Testis (tissue), 3 donors: Measurements from ENCODE around the gene ITGA5. TPM values are rescaled to one million over a fixed set of nuclear protein-coding genes. Genes with fewer than 3 reads are reported as not detected.

Experiments
- DNase-seq: peaks from one replicate; pipeline ENCODE4 v3.0.0-alpha.2; 2019
- H3K27ac ChIP-seq, 2 donors: fragments of 200-600 bp; sonication (generic); one replicate each; pipeline ENCODE4 v1.5.1; 2019
- H3K27me3 ChIP-seq: fragments of 200-600 bp; sonication (generic); one replicate; pipeline ENCODE4 v1.5.1; 2019
- H3K36me3 ChIP-seq: fragments of 200-600 bp; sonication (generic); one replicate; pipeline ENCODE4 v1.5.1; 2017; ENCODE audit warnings: low read depth; ENCODE audit errors: missing control alignments
- H3K4me1 ChIP-seq: fragments of 200-600 bp; sonication (generic); one replicate; pipeline ENCODE4 v1.5.1; 2019
- H3K4me3 ChIP-seq, 2 donors: fragments of 200-600 bp; sonication (generic); one replicate each; pipeline ENCODE4 v1.5.1; 2017 to 2019
- H3K9me3 ChIP-seq: fragments of 200-600 bp; sonication (generic); one replicate; pipeline ENCODE4 v1.5.1; 2017
- CTCF ChIP-seq, 3 experiments: fragments of 450-650 bp in 2 of 3; fragments of 200-600 bp in 1 of 3; sonication (generic) in 1 of 3; IDR thresholded peaks; one replicate each; pipeline ENCODE4 v1.5.1; 2016 to 2019; ENCODE audit warnings: antibody characterized with exemption in 3 of 3, mild to moderate bottlenecking in 2 of 3, moderate library complexity in 1 of 3
- POLR2A ChIP-seq: fragments of 450-650 bp; IDR thresholded peaks from one replicate; pipeline ENCODE4 v1.6.1; 2017; ENCODE audit warnings: antibody characterized with exemption, mild to moderate bottlenecking, moderate library complexity
- WGBS, 2 donors: methylation state at CpG; one replicate each; pipeline ENCODE4 v1.1.5; 2018; 5-methylcytosine and 5-hydroxymethylcytosine counted together
- intact Hi-C: fragments of 100-400 bp; cut with DNase I; formaldehyde crosslinking; loops from one replicate; pipeline ENCODE4 v1.15.1; 2023; ENCODE audit warnings: low total_unique reads
- polyA plus RNA-seq: library from polyadenylated mRNA; stranded (reverse); fragments of 350-450 nt; fragmentation: Illumina TruSeq; extraction: RNeasy Lipid Tissue Mini Kit (QIAGEN cat#74804); gene quantifications from one replicate; pipeline ENCODE4 v1.2.3, GENCODE V29; 2014; ENCODE audit warnings: low read depth, low replicate concordance; ENCODE audit not compliant: insufficient read depth
- total RNA-seq, 2 donors: library from RNA; depleted of rRNA; stranded (reverse); fragments of >200 nt; gene quantifications; one replicate each; pipeline ENCODE4 v1.2.3, GENCODE V29; 2016

ITGA5 gene
- total and polyA plus RNA-seq, 3 donors from 2014 or later: 9.0 to 16.3 (median 10.7) TPM

GRCh38 chr12:54393207-54393609 is 25.9 kb downstream of the ITGA5 start:
- WGBS, 2 donors: 63 to 71% methylated on average over 6 of the region's 6 CpGs
- Histone ChIP-seq H3K4me3 (no peak overlapping the region), H3K9me3 (no peaks in the 10 kb centered on the region), H3K27me3 (no peaks in the 10 kb centered on the region), H3K4me1 (peaks cover 3% of the 10 kb centered on the region), H3K27ac (no peak overlapping the region), H3K36me3 (no peaks in the 10 kb centered on the region)
- no peak for TF ChIP-seq POLR2A
- TF ChIP-seq CTCF (IDR thresholded peaks at IDR 0.05): no peak
- no peak for DNase-seq
- intact Hi-C loops: no loop called here

GRCh38 chr12:54392485-54393206 is 26.4 kb downstream of the ITGA5 start:
- no peak for DNase-seq
- Histone ChIP-seq H3K4me1 (peaks cover 3% of the 10 kb centered on the region), H3K4me3 (no peak overlapping the region), H3K27ac (no peak overlapping the region), H3K36me3 (no peaks in the 10 kb centered on the region), H3K27me3 (no peaks in the 10 kb centered on the region), H3K9me3 (no peaks in the 10 kb centered on the region)
- TF ChIP-seq POLR2A (no peak), CTCF (IDR thresholded peaks at IDR 0.05) (no peak)
- intact Hi-C loops: no loop called here
- 85 to 88% methylated on average over 8 of the region's 8 CpGs for WGBS, 2 donors

- Histone ChIP-seq H3K27ac (no peak overlapping the region), H3K4me1 (peaks cover 3% of the 10 kb centered on the region), H3K36me3 (no peaks in the 10 kb centered on the region), H3K9me3 (no peaks in the 10 kb centered on the region), H3K27me3 (no peaks in the 10 kb centered on the region), H3K4me3 (peak overlapping the region; percentile 50 to 54)
- no peak for TF ChIP-seq POLR2A
- no peak for TF ChIP-seq CTCF (IDR thresholded peaks at IDR 0.05)
- 15 to 36% methylated on average over 21 to 51 of the region's 51 CpGs for WGBS, 2 donors
- intact Hi-C loops: no loop called here
- DNase-seq: peak; percentile 54
Measured at GRCh38 chr12:54390668-54391551, 28.2 kb downstream of the ITGA5 start.

- no peaks in the 10 kb centered on the region for H3K36me3 ChIP-seq
- TF ChIP-seq CTCF (IDR thresholded peaks at IDR 0.05): no peak
- TF ChIP-seq POLR2A: no peak
- WGBS, 2 donors: 58 to 66% methylated on average over 7 of the region's 7 CpGs
- no peaks in the 10 kb centered on the region for H3K27me3 ChIP-seq
- DNase-seq: no peak
- H3K27ac ChIP-seq: no peak overlapping the region
- peaks cover 9% of the 10 kb centered on the region for H3K4me1 ChIP-seq
- intact Hi-C loops: no loop called here
- no peaks in the 10 kb centered on the region for H3K9me3 ChIP-seq
- H3K4me3 ChIP-seq: no peak overlapping the region
Measured at GRCh38 chr12:54390176-54390667, 28.8 kb downstream of the ITGA5 start.
